ENCODE results near the gene DPH7.

GRCh38 chr9:137514691-137515337 is 63.9 kb downstream of the DPH7 start:
- TF ChIP-seq POLR2A (IDR thresholded peaks at IDR 0.05; ENCODE audit: borderline replicate concordance, extremely low read depth, insufficient read depth, insufficient read length) (no peak), ATF3 (IDR thresholded peaks at IDR 0.05) (no peak), EZH2 (IDR thresholded peaks at IDR 0.05) (no peak), CTCF (IDR thresholded peaks at IDR 0.05 in 2 of 3, conservative IDR thresholded peaks at IDR 0.05 in 1 of 3; ENCODE audit: borderline replicate concordance in 1 of 3, insufficient read depth in 1 of 3, low read depth in 2 of 3, low read length in 2 of 3) (no peak), POLR2AphosphoS5 (IDR thresholded peaks at IDR 0.05; ENCODE audit: low read depth, low read length) (no peak), EGR1 (IDR thresholded peaks at IDR 0.05; ENCODE audit: low read depth) (no peak)

Data from HCT116 (cell line).